HG02938 (cell line): ENCODE measurements around the gene OR5D14.

ENCODE experiments used
- ATAC-seq: cut with Tn5 transposase; IDR thresholded peaks from one replicate; pipeline ENCODE4 v1.9.1; 2021; ENCODE audit warnings: mild to moderate bottlenecking, moderate library complexity; ENCODE audit not compliant: unreplicated experiment

The OR5D14 gene

GRCh38 chr11:55795256-55795655 lies at the start of gene OR5D14:
Gene OR5D14, plus strand, starts transcription at chr11:55795556. Its CDS starts 0 bp downstream, at chr11:55795556.
- no peak for ATAC-seq

- no peak for ATAC-seq
Measured at GRCh38 chr11:55773138-55773537, 22.2 kb upstream of the OR5D14 start, which contains the start of gene OR5D13. Gene OR5D13, plus strand, starts transcription at chr11:55773438. Its CDS starts 0 bp downstream, at chr11:55773438.

DNA sequence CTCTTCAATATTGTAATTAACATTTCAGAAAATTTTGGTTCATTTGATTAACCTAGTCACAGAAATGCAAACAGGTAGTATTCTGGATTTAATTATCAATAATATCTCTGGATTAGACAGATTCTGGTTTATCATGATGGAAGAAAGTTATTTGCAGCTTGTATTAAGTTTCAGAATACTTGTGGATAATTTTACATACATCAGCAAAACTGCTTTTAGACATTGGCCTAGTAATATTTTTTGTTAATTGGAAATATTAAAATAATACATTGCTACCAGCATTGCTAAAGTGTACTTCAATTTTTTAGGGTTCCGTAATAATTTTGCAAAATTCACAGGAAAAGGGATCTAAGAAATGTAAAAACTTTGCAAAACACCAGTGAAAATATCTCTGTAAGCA lies 3.8 kb upstream of the OR5D14 start:
- ATAC-seq: no peak

GRCh38 chr11:55793321-55793720 lies 2.0 kb upstream of the OR5D14 start:
- ATAC-seq: no peak

DNA sequence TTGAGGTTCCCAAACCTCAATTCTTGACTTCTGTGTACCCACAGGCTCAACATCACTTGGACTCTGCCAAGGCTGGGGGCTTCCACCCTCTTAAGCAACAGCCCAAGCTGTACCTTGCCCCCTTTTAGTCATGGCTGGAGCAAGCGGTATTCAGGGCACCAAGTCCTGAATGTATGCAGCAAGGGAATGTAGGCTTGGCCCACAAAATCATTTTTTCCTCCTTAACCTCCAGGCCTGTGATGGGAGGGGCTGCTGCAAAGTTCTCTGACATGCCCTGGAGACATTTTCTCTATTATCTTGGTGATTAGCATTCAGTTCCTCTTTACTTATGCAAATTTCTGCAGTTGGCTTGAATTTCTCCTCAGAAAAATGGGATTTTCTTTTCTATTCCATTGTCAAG lies 10.9 kb downstream of the OR5D14 start:
- ATAC-seq: no peak

- no peak for ATAC-seq
Measured at GRCh38 chr11:55811067-55811466, 15.7 kb downstream of the OR5D14 start, which contains the start of gene OR5L1. Gene OR5L1, plus strand, starts transcription at chr11:55811367. Its CDS starts 100 bp downstream, at chr11:55811467.

DNA sequence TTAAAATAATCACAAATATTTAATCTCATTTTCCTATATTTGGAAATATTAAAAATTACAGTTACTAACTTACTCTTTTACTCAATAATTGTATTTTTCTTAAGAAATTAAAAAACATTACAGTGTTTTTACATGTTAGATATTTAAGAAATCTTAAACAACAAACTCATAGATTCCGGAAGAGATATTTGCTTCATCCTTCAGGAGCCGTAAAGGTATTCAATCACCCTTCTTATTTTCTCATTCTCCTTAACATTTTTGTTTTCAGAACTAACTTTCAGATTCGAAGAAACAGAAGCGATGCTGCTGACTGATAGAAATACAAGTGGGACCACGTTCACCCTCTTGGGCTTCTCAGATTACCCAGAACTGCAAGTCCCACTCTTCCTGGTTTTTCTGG lies 24.0 kb downstream of the OR5D14 start, which contains the start of gene OR5D18:
OR5D18 (plus strand) TSS at position 301 of the 400 bp plus-strand sequence; CDS start at position 301, 0 bp downstream.
- no peak for ATAC-seq

DNA sequence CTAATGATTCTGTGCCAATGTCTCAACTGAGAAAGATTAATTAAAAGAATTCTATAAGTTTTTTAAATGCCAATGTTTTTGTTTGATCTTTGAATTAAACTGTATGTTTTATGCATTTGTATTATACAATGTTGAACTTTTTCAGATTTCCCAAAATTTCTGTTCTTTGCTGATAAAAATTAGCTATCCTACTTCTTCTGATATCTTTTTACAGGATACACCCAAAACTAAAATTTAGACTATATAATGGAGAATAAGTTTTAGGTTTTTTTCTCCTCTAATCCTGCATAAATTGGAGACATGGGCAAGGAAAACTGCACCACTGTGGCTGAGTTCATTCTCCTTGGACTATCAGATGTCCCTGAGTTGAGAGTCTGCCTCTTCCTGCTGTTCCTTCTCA lies 31.6 kb downstream of the OR5D14 start, which contains the start of gene OR5L2:
OR5L2 (plus strand) TSS at position 301 of the 400 bp plus-strand sequence; CDS start at position 301, 0 bp downstream.
- ATAC-seq: no peak

- ATAC-seq: no peak
Measured at GRCh38 chr11:55838452-55838851, 43.1 kb downstream of the OR5D14 start, which contains the start of gene OR5D16. Gene OR5D16, plus strand, starts transcription at chr11:55838752. Its CDS starts 0 bp downstream, at chr11:55838752.
